CD8-positive, alpha-beta memory T cell (primary cell): Measurements from ENCODE around the gene HEPH. TPM values are rescaled to one million over a fixed set of nuclear protein-coding genes. Genes with fewer than 3 reads are reported as not detected.
"Not testable (repeated sequence)": the region's sequence is repeated elsewhere in the genome, so short reads cannot be mapped to it uniquely, and the experiment has no call there.

Experiments used
- CTCF ChIA-PET: fragments of 350-600 bp; sonication (Branson Sonifier 250); formaldehyde crosslinking; loops from one replicate; lab custom pipeline; 2021; ENCODE audit warnings: antibody characterized with exemption; lab: Charles Lee
- POLR2A ChIA-PET: fragments of 350-600 bp; sonication (Branson Sonifier 250); formaldehyde crosslinking; loops from one replicate; lab custom pipeline; 2021; ENCODE audit warnings: antibody characterized with exemption; lab: Charles Lee
- DNase-seq, 5 donors: peaks; one replicate each; pipeline versions ENCODE4 v3.0.0 to v3.0.0-alpha.2; 2020 to 2022; ENCODE audit warnings: mixed read lengths in 1 of 5
- H3K27ac ChIP-seq: one replicate; pipeline ENCODE4 v1.7.0; 2013; ENCODE audit warnings: low read depth, mild to moderate bottlenecking, low read length, moderate library complexity
- H3K27me3 ChIP-seq: 2 replicates; pipeline ENCODE4 v1.7.0; 2013; ENCODE audit warnings: low read length, mild to moderate bottlenecking; ENCODE audit not compliant: insufficient read depth, poor library complexity, severe bottlenecking
- H3K36me3 ChIP-seq: 2 replicates; pipeline ENCODE4 v1.7.0; 2013; ENCODE audit warnings: mild to moderate bottlenecking, low read length, moderate library complexity; ENCODE audit not compliant: insufficient read depth
- H3K4me1 ChIP-seq: 2 replicates; pipeline ENCODE4 v1.7.0; 2013; ENCODE audit warnings: mild to moderate bottlenecking, low read length, moderate library complexity; ENCODE audit not compliant: insufficient read depth
- H3K4me3 ChIP-seq: 2 replicates; pipeline ENCODE4 v1.7.0; 2013; ENCODE audit warnings: mild to moderate bottlenecking, low read length
- H3K9me3 ChIP-seq: 2 replicates; pipeline ENCODE4 v1.7.0; 2013; ENCODE audit warnings: mild to moderate bottlenecking, low read length
- H3K27ac Mint-ChIP-seq, 8 donors: one replicate each; pipeline ENCODE4 v1.8.0; 2020 to 2021; ENCODE audit warnings: mixed read lengths in 8 of 8, mild to moderate bottlenecking in 6 of 8, inconsistent platforms in 3 of 8, moderate library complexity in 3 of 8
- H3K27me3 Mint-ChIP-seq, 2 donors: one replicate each; pipeline ENCODE4 v1.8.0; 2020 to 2021; ENCODE audit warnings: mixed read lengths in 2 of 2, mild to moderate bottlenecking in 1 of 2, moderate library complexity in 1 of 2
- H3K36me3 Mint-ChIP-seq, 3 donors: one replicate each; pipeline ENCODE4 v1.8.0; 2020 to 2021; ENCODE audit warnings: mixed read lengths in 3 of 3, inconsistent platforms in 1 of 3, mild to moderate bottlenecking in 1 of 3
- H3K4me1 Mint-ChIP-seq, 3 donors: one replicate each; pipeline ENCODE4 v1.8.0; 2020 to 2021; ENCODE audit warnings: mixed read lengths in 3 of 3, inconsistent platforms in 1 of 3, mild to moderate bottlenecking in 1 of 3
- H3K4me3 Mint-ChIP-seq, 7 donors: one replicate each; pipeline ENCODE4 v1.8.0; 2020 to 2021; ENCODE audit warnings: mixed read lengths in 7 of 7, mild to moderate bottlenecking in 6 of 7, moderate library complexity in 4 of 7, inconsistent platforms in 2 of 7
- H3K9me3 Mint-ChIP-seq, 5 donors: one replicate each; pipeline ENCODE4 v1.8.0; 2020 to 2022; ENCODE audit warnings: mixed read lengths in 5 of 5, mild to moderate bottlenecking in 3 of 5, moderate library complexity in 2 of 5, inconsistent platforms in 1 of 5
- polyA plus RNA-seq: library from polyadenylated mRNA; unstranded; fragments of 300-500 nt; fragmentation: Illumina TruSeq; gene quantifications from one replicate; pipeline ENCODE4 v1.2.3, GENCODE V29; 2021
- total RNA-seq, 2 experiments: library from RNA; stranded (reverse); gene quantifications; one replicate each; pipeline ENCODE4 v1.2.3, GENCODE V29; 2021

HEPH gene
- total and polyA plus RNA-seq, 3 experiments from 2014 or later = 0.53 TPM; not detected in 2

DNA sequence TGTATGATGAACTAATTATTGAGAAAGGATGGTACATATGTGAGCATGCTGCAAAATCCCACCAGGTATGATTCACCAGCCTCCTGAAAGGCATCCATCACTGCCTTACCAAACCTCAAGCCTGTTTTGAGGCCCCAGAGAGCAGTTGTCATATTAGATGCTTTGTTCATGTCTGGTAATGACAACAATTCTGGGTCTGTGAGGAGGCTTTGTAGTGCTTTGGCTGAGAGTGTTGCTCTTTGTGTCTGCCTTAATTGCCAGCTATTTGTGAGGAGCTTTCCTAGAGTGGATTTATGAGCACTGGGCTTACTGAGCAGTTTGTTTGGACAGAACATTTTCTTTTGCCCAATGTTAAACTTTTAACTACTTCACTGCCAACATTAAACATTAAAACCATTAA is 69.2 kb downstream of the HEPH start:
- no peaks in the 10 kb centered on the region for H3K4me1 ChIP-seq
- H3K36me3 Mint-ChIP-seq = peaks cover 0 to 8% (median 0%) of the 10 kb centered on the region in 3 donors
- ChIA-PET POLR2A (no interaction called here), CTCF (no interaction called here)
- DNase-seq = no peak
- no peak overlapping the region for H3K4me3 ChIP-seq
- H3K9me3 ChIP-seq = no peaks in the 10 kb centered on the region
- peaks cover 9 to 11% of the 10 kb centered on the region in 2 donors for H3K27me3 Mint-ChIP-seq
- peaks cover 0 to 5% (median 1%) of the 10 kb centered on the region in 5 donors for H3K9me3 Mint-ChIP-seq
- no peaks in the 10 kb centered on the region for H3K36me3 ChIP-seq
- H3K27ac ChIP-seq = no peak overlapping the region
- H3K4me3 Mint-ChIP-seq = no peak overlapping the region
- H3K27me3 ChIP-seq = no peaks in the 10 kb centered on the region
- H3K4me1 Mint-ChIP-seq = no peaks in the 10 kb centered on the region
- no peak overlapping the region for H3K27ac Mint-ChIP-seq

DNA sequence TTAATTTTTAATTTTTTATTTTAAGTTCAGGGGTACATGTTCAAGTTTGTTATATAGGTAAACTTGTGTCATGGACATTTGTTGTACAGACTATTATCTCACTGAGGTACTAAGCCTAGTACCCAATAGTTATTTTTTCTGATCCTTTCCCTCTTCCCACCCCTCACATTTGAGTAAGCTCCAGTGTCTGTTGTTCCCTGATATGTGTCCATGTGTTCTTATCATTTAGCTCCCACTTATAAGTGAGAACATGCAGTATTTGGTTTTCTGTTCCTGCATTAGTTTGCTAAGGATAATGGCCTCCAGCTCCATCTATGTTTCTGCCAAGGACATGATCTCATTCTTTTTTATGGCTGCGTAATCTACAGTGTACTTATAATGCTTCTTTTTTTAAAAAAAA is 69.9 kb downstream of the HEPH start:
- H3K36me3 Mint-ChIP-seq, H3K27ac Mint-ChIP-seq, H3K27ac ChIP-seq, CTCF ChIA-PET, H3K4me1 Mint-ChIP-seq, H3K4me3 Mint-ChIP-seq, H3K27me3 ChIP-seq, H3K9me3 ChIP-seq, H3K36me3 ChIP-seq, DNase-seq, H3K9me3 Mint-ChIP-seq, H3K4me3 ChIP-seq, H3K4me1 ChIP-seq, POLR2A ChIA-PET: not testable (repeated sequence)
- peaks cover 14 to 17% of the 10 kb centered on the region in 2 donors for H3K27me3 Mint-ChIP-seq

DNA sequence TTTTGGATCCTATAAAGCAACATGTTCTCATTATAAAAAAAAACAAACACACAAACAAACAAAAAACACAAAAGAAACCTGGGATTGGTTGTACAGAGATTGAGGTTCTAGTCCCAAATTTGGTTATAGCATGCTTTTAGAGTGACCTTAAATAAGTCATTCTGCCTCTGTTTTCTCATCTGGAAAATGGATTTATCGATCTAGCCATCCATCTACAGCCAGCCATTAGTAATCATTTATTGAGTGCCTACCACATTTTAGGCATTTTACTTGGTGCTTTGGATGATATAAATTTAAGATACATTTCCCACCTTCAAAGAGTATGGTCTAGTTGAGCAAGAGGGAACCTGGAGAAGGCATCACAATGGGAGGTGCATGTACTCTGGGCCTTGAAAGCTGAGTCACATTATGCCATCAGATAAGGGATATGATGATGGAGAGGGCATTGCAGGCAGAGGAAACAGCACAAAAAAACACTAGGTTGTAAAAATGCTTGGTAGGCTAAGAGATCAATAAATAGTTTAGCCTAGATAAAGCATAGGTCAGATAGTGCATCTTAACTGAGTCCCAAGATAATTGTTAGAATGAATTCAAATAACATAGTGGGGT is 91.4 kb downstream of the HEPH start:
- Histone ChIP-seq H3K4me1 (no peaks in the 10 kb centered on the region), H3K36me3 (no peaks in the 10 kb centered on the region), H3K27me3 (no peaks in the 10 kb centered on the region), H3K4me3 (no peak overlapping the region), H3K27ac (no peak overlapping the region), H3K9me3 (no peaks in the 10 kb centered on the region)
- H3K36me3 Mint-ChIP-seq = peaks cover 0 to 4% (median 0%) of the 10 kb centered on the region in 3 donors
- H3K27me3 Mint-ChIP-seq = peaks cover 4 to 11% of the 10 kb centered on the region in 2 donors
- no peaks in the 10 kb centered on the region for H3K4me1 Mint-ChIP-seq
- peaks cover 0 to 5% (median 0%) of the 10 kb centered on the region in 5 donors for H3K9me3 Mint-ChIP-seq
- no peak for DNase-seq
- POLR2A ChIA-PET = no interaction called here
- no peak overlapping the region for H3K4me3 Mint-ChIP-seq
- CTCF ChIA-PET = no interaction called here
- no peak overlapping the region for H3K27ac Mint-ChIP-seq

DNA sequence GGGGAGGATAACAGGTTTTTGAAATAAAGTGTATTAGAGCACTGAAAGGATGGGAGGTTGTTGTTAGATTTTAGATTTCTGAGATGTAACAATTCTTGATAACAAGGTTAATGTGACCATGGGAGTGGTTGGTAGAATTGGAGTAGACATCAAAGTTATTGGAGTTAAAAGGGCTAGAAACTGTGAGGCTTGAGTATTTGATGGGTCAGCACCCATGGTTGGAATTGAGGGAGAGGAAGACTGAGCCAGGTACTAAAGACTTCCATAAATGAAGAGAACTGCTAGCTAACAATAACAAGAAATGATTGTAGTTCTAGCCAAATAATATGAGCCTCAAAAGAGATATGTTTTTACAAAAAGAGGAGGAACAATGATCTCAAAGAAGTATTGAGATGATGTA is 98.8 kb downstream of the HEPH start:
- Histone ChIP-seq H3K27me3 (no peaks in the 10 kb centered on the region), H3K27ac (no peak overlapping the region), H3K36me3 (no peaks in the 10 kb centered on the region), H3K4me3 (no peak overlapping the region), H3K9me3 (no peaks in the 10 kb centered on the region), H3K4me1 (no peaks in the 10 kb centered on the region)
- Mint-ChIP-seq H3K9me3 (no peaks in the 10 kb centered on the region), H3K36me3 (no peaks in the 10 kb centered on the region), H3K27ac (no peak overlapping the region), H3K4me3 (no peak overlapping the region), H3K4me1 (no peaks in the 10 kb centered on the region), H3K27me3 (peaks cover 12 to 15% of the 10 kb centered on the region in 2 donors)
- no peak for DNase-seq
- ChIA-PET CTCF (no interaction called here), POLR2A (no interaction called here)

Other genes with a start within 250 kb of the HEPH start
- under 1 TPM; 0.64 to 0.68 TPM for gene VSIG4, start 124.2 kb upstream of the HEPH start, total RNA-seq
- 2.5 TPM for gene VSIG4, start 124.2 kb upstream of the HEPH start, polyA plus RNA-seq